ENCODE measurements around the gene ATP6V1A.
"Not testable (repeated sequence)": the region's sequence is repeated elsewhere in the genome, so short reads cannot be mapped to it uniquely, and the experiment has no call there.

ATP6V1A gene

GRCh38 chr3:113844622-113845222, 97.9 kb downstream of the ATP6V1A start:
- no peaks in the 10 kb centered on the region for H3K27me3 ChIP-seq (ENCODE audit: control insufficient read depth, insufficient read depth, low read length)
- H3K36me3 ChIP-seq (ENCODE audit: control insufficient read depth, insufficient read depth, low read length): no peaks in the 10 kb centered on the region
- H3K79me2 ChIP-seq: no peaks in the 10 kb centered on the region
- H3K4me3 ChIP-seq (ENCODE audit: low read depth, low read length): no peak overlapping the region
- H3K9ac ChIP-seq: no peak overlapping the region
- no peak overlapping the region for H2AFZ ChIP-seq
- H3K27ac ChIP-seq: no peak overlapping the region
- H3K9me3 ChIP-seq (ENCODE audit: control insufficient read depth, low read length): no peaks in the 10 kb centered on the region
- H3K4me2 ChIP-seq (ENCODE audit: low read length): no peak overlapping the region
- peak; percentile 51 for TF ChIP-seq CTCF (IDR thresholded peaks at IDR 0.05)
- H3K4me1 ChIP-seq: no peaks in the 10 kb centered on the region

GRCh38 chr3:113847247-113847646, 100.4 kb downstream of the ATP6V1A start:
- no peak overlapping the region for H3K4me2 ChIP-seq (ENCODE audit: low read length)
- H3K79me2 ChIP-seq: no peaks in the 10 kb centered on the region
- H2AFZ ChIP-seq: no peak overlapping the region
- TF ChIP-seq CTCF (IDR thresholded peaks at IDR 0.05): no peak
- H3K36me3 ChIP-seq (ENCODE audit: control insufficient read depth, insufficient read depth, low read length): no peaks in the 10 kb centered on the region
- H3K9me3 ChIP-seq (ENCODE audit: control insufficient read depth, low read length): no peaks in the 10 kb centered on the region
- no peaks in the 10 kb centered on the region for H3K27me3 ChIP-seq (ENCODE audit: control insufficient read depth, insufficient read depth, low read length)
- no peak overlapping the region for H3K4me3 ChIP-seq (ENCODE audit: low read depth, low read length)
- no peaks in the 10 kb centered on the region for H3K4me1 ChIP-seq
- no peak overlapping the region for H3K9ac ChIP-seq
- H3K27ac ChIP-seq: no peak overlapping the region

- H3K9ac ChIP-seq: no peak overlapping the region
- H3K4me2 ChIP-seq (ENCODE audit: low read length): no peak overlapping the region
- no peaks in the 10 kb centered on the region for H3K9me3 ChIP-seq (ENCODE audit: control insufficient read depth, low read length)
- H3K27ac ChIP-seq: no peak overlapping the region
- H3K4me1 ChIP-seq: no peaks in the 10 kb centered on the region
- TF ChIP-seq CTCF (IDR thresholded peaks at IDR 0.05): no peak
- no peaks in the 10 kb centered on the region for H3K36me3 ChIP-seq (ENCODE audit: control insufficient read depth, insufficient read depth, low read length)
- H2AFZ ChIP-seq: no peak overlapping the region
- H3K79me2 ChIP-seq: no peaks in the 10 kb centered on the region
- H3K4me3 ChIP-seq (ENCODE audit: low read depth, low read length): no peak overlapping the region
- H3K27me3 ChIP-seq (ENCODE audit: control insufficient read depth, insufficient read depth, low read length): no peaks in the 10 kb centered on the region
These were observed 101.0 kb downstream of the ATP6V1A start for GRCh38 chr3:113847664-113848461.

GRCh38 chr3:113849071-113849470, 102.2 kb downstream of the ATP6V1A start:
- not testable (repeated sequence) for H3K27ac ChIP-seq; H3K79me2 ChIP-seq; H2AFZ ChIP-seq; H3K4me3 ChIP-seq (ENCODE audit: low read depth, low read length); H3K9ac ChIP-seq; H3K36me3 ChIP-seq (ENCODE audit: control insufficient read depth, insufficient read depth, low read length); H3K4me2 ChIP-seq (ENCODE audit: low read length); H3K4me1 ChIP-seq; H3K27me3 ChIP-seq (ENCODE audit: control insufficient read depth, insufficient read depth, low read length); H3K9me3 ChIP-seq (ENCODE audit: control insufficient read depth, low read length)

GRCh38 chr3:113849841-113850240, 103.0 kb downstream of the ATP6V1A start:
- not testable (repeated sequence) for H3K4me2 ChIP-seq (ENCODE audit: low read length); H3K27me3 ChIP-seq (ENCODE audit: control insufficient read depth, insufficient read depth, low read length); H3K27ac ChIP-seq; H3K36me3 ChIP-seq (ENCODE audit: control insufficient read depth, insufficient read depth, low read length); H2AFZ ChIP-seq; H3K79me2 ChIP-seq; H3K4me1 ChIP-seq; H3K9me3 ChIP-seq (ENCODE audit: control insufficient read depth, low read length); H3K4me3 ChIP-seq (ENCODE audit: low read depth, low read length); H3K9ac ChIP-seq

- H3K9me3 ChIP-seq (ENCODE audit: control insufficient read depth, low read length); H3K4me2 ChIP-seq (ENCODE audit: low read length); H3K4me1 ChIP-seq; H3K36me3 ChIP-seq (ENCODE audit: control insufficient read depth, insufficient read depth, low read length); H2AFZ ChIP-seq; H3K79me2 ChIP-seq; H3K27ac ChIP-seq; H3K27me3 ChIP-seq (ENCODE audit: control insufficient read depth, insufficient read depth, low read length); H3K4me3 ChIP-seq (ENCODE audit: low read depth, low read length); H3K9ac ChIP-seq: not testable (repeated sequence)
These were observed 103.6 kb downstream of the ATP6V1A start for GRCh38 chr3:113850391-113850790.
